Measurements from ENCODE around the gene CLDN34.
A peak's percentile ranks its signal among the peaks of the same experiment; 100 is the strongest.

The CLDN34 gene, protein sequence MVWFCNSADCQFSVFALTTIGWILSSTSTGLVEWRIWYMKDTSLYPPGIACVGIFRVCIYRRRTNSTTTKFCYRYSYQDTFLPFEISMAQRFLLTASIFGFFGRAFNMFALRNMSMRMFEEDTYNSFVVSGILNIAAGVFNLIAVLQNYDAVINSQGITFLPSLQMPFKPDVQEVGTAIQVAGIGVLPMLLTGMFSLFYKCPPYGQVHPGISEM

DNA sequence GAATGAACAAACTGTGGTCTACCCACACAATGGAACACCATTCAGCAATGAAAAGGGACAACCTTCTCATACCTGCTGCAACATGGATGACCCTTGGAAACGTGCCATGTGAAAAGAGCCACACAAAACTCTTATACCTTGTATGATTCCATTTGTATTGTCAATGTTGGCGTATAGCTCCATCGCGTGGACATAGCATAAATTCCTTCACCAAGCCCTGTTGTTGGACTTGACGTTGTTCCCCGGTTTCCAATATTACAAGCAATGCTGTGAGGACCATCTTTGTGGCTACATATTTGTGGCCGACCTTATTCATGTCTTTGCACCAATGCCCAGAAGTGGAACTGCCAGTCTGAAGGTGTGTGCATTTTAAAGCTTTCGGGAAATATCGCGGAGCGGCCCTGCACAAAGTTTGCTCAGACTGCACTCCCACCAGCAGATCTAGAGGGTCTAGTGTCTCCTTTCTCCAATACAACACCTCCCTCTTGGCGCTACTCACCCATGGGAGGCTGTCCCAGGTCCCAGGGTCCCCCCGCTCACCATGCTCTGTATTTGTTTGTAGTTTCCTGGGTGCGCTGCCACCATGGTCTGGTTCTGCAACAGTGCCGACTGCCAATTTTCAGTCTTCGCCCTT lies at the start of gene CLDN34:
Gene CLDN34 (plus strand): TSS at position 584 of the 634 bp plus-strand sequence. CDS start 0 bp downstream, at position 584.
- DNase-seq, result no peak

DNA sequence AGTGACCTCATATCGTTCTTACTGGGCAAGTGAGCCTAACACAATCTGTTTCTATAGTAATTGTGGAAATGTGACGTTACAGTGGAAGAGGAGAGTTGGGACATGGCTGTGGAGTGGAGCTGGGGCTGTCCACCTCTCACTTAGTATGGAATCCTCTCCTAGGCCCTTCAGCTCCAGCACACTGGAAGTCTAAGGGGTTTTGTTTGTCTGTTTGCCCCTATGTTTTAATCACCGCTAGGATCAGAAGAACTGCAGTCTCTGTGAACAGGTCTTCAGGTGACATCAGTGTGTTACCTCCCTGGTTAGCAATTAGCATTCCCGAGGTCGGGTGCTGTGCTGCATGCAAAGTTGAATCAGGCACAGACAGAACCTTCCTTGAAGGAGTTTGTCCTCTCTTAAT lies 49.3 kb upstream of the CLDN34 start:
- DNase-seq, result no peak

DNA sequence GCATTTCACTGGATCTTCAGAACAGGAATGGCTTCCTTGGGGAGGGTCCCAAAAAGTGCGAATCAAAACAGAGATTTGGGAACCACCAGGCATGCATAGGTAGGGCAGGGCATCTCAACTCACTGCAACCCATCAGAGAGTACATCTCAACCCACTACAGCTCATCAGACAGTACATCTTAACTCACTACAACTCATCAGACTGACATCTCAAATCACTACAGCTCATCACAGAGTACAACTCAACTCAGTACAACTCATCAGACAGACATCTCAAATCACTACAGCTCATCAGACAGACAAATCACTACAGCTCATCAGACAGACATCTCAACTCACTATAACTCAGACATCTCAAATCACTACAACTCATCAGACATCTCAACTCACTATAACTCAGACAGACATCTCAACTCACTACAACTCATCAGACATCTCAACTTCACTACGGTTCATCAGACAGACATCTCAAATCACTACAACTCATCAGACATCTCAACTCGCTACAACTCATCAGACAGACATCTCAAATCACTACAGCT lies 47.5 kb upstream of the CLDN34 start:
- DNase-seq, result no peak

DNA sequence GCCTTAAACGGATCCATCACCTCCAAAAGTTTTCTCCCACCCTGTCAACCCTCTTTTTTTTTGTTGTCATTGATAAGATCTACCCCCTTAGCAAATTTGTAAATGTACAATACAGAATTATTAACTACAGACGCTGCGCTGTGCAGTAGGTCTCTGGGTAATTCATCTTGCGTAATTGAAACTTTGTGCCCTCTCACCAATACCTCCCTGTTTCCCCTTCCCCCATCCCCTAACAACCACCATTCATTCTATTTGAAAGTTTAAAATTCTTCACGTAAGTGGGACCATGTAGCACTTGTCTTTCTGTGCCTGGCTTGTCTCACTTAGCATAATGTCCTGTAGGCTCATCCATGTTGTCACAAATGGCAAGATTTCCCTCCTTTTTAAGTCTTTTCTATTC lies 45.8 kb upstream of the CLDN34 start:
- no peak for DNase-seq

DNA sequence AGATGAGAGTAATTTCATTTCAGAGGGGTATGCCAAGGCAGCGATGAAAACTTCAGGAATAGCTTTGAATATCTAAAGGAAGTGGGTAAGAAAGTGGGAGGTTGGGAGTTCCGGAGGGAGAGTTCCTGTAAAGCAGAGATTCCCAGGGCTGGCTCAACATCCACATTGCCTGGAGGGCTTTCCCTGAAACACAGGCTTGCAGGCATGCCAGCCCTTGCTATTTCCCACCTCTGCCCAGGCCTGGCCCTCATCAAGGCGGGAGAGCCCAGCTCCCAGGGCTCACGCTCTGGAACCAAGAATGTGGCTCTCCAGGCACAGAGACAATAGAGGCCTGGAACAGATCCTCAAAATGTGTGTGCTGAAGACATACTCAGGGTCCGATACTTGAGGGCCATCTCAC lies 43.8 kb upstream of the CLDN34 start:
- DNase-seq, result no peak

DNA sequence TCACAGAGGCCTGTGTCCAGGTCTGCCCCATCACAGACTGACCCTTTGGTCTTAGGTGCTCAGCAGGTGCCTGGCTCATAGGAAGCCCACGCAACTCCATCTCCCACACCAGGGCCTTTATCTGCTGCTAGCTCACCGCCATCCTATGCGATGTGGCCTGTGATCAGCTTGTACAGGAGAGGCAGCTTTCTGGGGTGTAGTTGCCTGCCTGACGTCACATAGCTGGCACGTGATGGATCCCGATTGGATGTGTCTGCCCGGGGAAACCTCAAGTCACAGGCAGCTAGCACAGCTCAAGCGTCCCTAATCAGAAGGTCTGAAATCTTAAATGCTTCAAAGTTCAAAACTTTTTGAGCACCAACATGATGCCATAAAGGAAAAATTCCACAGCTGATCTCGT lies 41.2 kb upstream of the CLDN34 start:
- DNase-seq, result no peak

DNA sequence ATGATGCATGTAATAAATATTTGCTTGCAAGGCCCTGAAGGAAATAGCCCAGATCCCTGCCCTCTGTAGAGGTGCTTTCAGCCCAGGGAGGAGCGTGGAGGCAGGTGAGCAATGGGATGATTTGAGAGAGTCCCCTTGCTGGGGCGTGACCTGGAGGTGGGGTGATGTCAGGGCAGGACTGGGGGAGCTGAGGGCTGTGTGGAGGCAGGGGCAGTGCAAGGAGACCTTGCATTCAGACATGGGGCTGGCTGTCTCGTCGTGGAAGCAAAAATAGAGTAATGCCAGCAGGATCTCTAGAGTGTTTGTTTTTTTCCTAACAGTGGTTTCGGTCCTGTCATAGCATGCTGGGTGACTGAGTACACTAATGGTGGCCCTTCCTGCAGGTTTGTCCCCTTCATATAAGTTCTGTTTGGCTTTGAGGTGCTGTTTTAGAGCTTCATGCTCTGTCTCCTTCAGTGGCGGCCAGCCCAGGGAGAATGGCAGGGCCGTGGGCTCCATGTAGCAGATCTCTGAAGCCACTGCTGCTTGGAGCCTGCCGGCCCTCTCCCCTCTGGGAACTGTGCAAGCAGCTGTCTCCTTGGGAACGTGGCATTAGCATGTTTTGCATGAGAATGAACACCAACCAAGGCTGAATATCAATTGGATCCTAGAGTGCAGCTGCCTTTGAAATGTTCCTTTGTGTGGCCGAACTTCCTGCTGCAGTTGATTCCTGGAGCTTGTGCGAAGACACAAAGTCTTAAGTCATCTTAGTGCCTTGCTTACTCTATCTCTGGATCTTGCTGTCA lies 39.3 kb upstream of the CLDN34 start:
- no peak for DNase-seq

DNA sequence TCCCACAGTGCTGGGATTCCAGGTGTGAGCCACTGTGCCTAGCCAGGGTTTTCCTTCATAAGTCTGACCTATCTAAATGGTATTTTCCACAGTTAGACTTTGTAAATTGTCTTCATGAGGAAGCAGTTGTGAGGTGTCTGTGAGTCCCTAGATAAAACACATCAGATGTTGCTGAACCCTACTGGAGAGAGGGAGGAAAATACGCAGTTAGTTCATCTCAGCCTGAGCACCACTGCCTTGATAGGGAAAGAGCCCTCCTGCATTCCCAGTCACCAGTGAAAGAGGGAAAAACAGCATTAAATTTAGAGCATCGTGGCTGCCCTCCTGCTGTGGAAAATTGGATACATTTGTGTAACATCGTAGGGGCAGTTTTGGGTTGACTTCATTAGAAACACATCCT lies 31.7 kb upstream of the CLDN34 start:
- DNase-seq, result no peak

DNA sequence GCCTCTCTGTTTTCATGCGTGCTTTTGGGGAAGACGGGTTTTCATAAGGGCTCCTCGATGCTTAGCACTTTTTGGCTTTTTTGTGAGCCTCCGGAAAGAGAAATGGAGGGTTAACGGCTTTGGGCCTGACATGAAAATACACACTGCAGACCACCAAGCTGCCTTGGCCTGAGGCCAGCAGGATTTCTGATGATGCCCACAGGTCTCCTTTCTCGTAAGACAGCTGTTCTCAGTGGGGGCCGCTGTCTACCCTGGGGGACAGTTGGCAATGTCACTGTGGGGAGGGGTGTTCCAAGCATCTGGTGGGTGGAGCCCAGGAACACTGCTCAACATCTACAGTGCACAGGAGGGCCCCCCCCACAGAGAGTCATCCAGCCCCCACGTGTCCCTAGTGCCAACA lies 29.4 kb upstream of the CLDN34 start:
- DNase-seq, result no peak

DNA sequence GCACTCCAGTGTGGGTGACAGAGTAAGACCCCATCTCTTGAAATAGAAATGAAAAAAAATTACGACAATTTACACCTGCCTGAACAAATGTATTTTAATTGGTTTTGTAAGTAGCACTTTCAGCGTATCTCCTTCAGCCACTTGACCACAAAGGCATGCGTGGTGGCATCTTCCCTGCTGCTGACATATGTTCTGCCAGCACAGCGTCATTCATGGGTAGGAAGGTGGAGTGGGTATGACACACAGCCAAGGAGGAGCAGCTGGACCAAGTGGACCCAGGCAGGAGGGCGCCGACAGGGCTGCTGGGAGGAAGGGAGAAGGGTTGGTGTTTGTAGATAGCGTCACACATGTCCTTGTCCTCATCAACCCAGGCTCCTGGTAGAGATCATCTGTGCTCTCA lies 28.6 kb upstream of the CLDN34 start:
- DNase-seq, result no peak

DNA sequence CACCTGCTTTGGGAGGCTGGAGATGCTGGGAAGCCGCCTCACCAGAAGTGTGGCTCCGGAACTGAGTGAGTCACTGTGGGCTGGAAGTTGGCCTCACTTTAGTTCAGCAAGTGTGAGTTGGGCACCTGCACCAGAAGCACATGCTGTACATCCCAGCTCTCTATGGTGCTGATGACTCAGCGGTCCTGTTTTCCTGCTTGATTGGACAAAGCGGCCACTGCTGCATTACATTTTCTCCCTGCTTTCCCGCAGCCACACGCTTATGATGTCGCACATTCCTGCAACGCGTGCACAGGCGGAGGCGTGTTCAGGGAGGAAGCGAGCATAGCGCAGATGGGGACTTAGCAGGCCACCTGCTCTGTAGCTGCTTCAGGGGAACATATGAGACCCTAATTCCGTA lies 26.7 kb upstream of the CLDN34 start:
- DNase-seq, result no peak

DNA sequence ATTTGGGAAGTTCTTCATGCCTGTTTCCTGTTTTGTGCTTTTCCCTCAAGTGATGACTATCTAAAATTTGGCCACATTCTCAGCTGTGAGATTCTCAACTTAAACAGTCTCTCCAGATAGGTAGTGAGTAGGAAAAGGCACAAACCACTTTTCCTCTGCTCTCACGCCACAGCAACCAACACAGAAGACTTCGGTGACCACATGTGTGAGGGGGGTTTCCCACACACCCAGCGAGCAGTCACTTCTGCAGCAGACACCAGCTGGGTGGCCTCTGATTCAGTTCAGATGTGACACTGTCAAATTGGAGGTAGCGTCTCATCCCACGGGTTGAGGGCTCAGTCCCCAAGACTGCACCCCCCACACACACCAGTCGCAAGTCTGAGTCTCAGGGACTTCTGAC lies 25.1 kb upstream of the CLDN34 start:
- peak; percentile 41 for DNase-seq

DNA sequence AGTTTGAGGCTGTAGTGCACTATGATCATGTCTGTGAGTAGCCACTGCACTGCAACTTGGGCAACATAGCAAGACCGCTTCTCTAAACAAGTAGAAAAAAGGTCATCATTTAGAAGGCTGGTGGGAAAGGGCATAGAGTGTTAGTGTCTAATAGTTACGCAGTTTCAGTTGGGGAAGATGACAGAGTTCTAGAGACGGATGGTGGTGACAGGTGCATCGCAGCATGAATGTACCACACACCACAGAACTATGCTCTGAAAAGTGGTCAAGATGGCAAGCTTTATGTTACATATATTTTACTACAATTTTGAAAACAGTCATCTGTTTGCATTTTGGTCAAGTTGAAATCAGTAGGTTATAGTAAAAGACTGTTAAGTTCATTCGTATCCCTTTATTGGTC lies 23.7 kb upstream of the CLDN34 start:
- DNase-seq, result no peak

DNA sequence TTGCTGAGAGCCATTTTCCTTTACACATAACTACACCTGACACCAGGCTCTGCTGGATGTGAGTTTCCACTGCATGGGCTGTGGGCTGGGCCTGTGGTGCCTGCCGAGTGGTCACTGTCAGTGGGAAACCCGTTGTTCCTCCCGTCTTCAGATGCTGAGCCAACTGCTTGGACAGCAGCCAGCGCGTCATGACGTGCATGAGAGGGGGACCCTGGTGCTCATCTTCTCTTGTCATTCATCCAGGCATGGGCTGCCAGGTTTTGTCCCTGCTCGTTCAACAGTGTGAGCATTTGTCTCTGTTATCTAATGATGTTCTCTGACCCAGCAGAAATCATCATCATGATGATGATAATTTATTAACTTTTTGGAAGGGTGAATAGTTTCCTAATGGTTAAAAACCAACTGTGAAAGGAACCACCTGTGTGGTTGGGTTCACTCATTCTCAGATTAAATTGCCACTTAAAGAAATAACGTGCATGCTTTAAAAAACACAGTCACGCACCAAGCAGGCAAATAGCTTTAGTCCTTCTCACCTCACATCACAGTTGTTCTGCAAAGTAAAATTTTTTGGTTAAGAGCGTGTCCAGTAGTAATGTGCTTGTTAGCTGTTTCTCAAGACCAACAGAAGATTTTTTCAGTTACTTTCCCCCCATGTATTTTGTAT lies 19.9 kb upstream of the CLDN34 start:
- DNase-seq, result no peak

DNA sequence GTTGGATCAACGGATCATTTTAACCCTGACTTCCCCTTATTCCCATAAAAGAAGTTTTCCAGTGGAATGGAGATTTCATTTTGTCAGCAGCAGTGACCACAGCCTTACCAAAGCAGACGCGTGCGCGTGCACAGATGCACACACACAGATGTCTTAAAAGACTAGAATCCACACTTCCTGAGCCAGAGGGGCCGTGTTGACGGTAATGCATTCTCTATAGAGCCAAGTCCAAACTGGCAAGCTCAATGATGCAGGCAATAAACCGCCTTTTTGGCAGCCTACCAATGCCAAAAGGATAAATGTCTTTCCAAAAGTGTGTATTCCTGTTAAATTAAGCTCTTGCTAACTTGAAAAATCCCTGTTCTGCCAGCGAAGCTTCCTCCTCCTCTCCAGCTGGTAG lies 18.8 kb upstream of the CLDN34 start:
- DNase-seq, result no peak

DNA sequence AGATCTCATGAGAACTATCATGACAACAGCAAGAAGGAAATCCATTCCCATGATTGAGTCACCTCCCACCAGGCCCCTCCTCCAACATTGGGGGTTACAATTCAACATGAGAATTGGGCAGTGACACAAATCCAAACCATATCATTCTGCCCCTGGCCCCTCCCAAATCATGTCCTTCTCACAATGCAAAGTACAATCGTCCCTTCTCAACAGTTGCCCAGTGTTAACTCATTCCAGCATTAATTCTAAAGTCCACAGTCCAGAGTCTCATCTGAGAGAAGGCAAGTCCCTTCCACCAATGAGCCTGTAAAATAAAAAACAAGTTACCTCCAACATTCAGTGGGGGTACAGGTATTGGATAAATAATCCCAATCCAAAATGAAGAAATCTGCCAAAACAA lies 14.9 kb upstream of the CLDN34 start:
- no peak for DNase-seq

DNA sequence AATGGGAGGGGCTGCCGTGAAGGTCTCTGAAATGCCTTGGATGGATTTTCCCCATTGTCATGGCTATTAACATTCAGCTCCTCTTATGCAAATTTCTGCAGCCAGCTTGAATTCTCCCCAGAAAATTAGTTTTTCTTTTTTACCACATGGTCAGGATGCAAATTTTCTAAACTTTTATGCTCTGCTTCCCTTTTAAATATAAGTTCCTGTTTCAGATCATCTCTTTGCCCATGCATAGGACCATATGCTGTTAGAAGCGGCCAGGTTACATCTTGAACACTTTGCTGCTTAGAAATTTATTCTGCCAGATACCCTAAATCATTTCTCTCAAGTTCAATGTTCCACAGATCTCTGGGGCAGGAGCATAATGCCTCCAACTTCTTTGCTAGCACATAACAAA lies 13.8 kb upstream of the CLDN34 start:
- DNase-seq, result no peak

DNA sequence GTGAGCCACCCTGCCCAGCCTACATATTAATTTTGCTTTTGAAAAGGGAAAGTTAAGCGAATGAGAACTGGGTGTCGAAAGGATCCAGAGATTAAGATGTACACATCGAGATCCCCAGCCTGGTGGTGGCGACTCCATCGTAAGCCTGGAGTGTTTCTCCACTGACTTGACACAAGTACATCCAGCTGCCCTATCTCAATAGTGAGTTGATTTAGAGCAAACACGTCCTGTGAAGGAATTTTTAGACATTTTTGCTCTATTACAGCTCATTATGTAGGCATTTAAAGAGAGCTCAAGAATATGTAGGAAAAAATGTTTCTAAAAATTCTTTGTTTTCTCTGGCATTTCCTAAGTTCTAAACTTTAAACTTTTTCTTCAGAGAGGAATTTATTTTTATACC lies 11.7 kb upstream of the CLDN34 start:
- no peak for DNase-seq

DNA sequence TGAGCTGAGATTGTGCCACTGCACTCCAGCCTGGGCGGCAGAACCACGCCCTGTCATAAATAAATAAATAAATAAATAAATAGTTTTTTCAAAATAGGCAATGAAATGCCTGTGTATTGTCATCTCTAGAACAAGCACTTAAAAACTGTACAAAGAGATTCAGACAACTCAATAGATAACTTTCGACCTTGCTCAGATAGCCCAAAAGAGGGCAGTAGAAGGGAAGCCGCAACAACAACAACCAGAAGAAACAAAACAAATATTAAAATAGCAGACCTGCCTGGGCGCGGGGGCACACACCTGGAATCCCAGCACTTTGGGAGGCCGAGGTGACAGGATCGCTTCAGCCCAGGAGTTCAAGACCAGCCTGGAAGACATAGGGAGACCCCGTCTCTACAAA lies 9.4 kb upstream of the CLDN34 start:
- DNase-seq, result no peak

DNA sequence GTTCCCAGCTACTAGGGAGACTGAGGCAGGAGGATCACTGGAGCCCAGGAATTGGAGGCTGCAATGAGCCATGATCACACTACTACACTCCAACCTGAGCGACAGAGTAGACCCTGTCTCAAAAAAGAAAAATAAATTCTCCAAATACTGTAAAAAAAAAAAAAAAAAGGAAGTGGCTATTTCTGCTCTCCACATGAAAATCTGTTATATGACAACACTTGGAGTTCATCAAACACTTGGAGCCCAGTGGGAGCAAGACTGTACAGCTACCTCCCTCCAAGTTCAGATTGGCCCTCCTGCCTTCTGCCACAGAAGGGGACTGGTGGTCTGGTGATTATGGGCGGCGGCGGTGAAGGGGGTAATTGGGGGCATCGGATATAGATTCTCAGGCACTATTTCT lies 9.0 kb upstream of the CLDN34 start:
- DNase-seq, result no peak

DNA sequence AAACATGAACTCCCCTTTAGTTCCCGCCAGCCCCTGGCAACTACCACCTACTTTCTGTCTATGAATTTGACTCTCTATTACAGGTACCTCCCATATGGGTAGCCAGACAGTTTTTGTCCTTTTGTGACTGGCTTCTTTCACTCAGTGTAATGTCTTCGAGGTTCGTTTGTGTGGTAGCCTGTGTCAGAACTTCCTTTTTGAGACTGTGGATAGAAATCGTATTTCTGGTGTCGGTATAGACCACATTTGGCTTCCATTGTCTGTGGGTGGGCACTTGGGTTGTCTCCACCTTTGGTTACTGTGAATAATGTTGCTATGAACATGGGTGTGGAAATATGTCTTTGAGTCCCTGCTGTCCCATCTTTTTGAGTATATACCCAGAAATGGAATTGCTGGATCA lies 5.4 kb upstream of the CLDN34 start:
- no peak for DNase-seq

DNA sequence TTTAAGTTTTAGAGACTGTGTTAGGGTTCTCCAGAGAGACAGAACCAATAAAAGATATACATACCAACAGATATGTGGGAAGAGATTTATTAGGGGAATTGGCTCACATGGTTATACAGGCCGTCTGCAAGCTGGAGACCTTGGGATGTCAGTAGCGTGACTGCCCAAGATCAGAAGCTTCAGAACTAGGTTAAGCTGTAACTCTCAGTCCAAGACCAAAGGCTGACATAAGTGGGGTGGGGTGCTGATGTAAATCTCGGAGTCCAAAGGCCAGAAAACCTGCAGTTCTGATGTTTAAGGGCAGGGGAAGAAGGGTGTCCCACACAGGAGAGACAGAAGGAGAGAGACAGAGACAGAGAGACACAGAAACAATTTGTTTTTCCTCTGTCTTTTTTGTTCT lies 10.5 kb downstream of the CLDN34 start:
- no peak for DNase-seq

DNA sequence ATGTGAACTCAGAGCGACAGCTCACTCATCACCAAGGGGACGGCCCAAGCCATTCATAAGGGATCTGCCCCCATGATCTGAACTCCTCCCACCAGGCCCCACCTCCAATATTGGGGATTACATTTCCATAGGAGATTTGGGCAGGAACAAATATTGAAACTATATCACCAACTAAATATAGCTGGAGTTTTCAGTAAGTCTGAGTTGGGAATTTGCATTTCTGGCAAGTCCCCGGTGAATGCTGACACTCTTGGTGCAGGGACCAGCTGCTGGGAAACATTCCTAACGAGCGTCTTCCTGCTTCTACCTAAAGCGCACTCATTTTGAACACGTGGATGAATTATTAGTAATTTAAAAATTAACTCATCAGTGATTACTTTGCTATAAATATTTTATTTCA lies 13.2 kb downstream of the CLDN34 start:
- no peak for DNase-seq

DNA sequence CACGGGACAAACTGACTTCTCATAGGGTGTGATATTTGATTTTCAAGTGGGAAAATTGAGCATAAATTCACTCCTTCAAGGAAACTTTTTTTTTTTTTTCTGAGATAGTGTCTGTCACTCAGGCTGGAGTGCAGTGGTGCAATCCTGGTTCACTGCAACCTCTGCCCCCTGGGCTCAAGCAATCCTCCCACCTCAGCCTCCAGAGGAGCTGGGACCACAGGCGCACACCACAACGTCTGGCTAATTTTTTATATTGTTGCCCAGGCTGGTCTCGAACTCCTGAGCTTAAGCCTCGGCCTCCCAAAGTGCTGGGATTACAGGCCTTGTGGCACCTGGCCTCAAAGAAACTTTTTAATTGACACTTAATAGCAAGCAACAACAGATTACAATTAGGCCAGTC lies 13.8 kb downstream of the CLDN34 start:
- no peak for DNase-seq
